Upper lobe of right lung (tissue), 1 donor: ENCODE results near the gene SKOR1. TPM values are rescaled to one million over a fixed set of nuclear protein-coding genes. Genes with fewer than 3 reads are reported as not detected.

ENCODE experiments used
- ATAC-seq: fragments of 200-7000 bp; cut with Tn5 transposase; one replicate; pipeline ENCODE4 v1.9.1; 2020; ENCODE audit warnings: mild to moderate bottlenecking, moderate library complexity
- DNase-seq: peaks from one replicate; pipeline ENCODE4 v3.0.0-alpha.2; 2020
- H3K27ac ChIP-seq: fragments of 200-600 bp; one replicate; pipeline ENCODE4 v1.8.0; 2022
- H3K27me3 ChIP-seq: fragments of 200-600 bp; one replicate; pipeline ENCODE4 v1.8.0; 2022; ENCODE audit warnings: mild to moderate bottlenecking
- H3K36me3 ChIP-seq: fragments of 200-600 bp; one replicate; pipeline ENCODE4 v1.8.0; 2022
- H3K4me1 ChIP-seq: fragments of 200-600 bp; one replicate; pipeline ENCODE4 v1.8.0; 2022
- H3K4me3 ChIP-seq: fragments of 200-600 bp; one replicate; pipeline ENCODE4 v1.8.0; 2022; ENCODE audit warnings: mild to moderate bottlenecking
- H3K9me3 ChIP-seq: fragments of 200-600 bp; one replicate; pipeline ENCODE4 v1.8.0; 2022
- intact Hi-C: fragments of 100-400 bp; cut with DNase I; formaldehyde crosslinking; loops from one replicate; pipeline ENCODE4 v1.11.0; 2022
- total RNA-seq: library from RNA; stranded (reverse); fragmentation: NEBNext Ultra II Directional; extraction: Animal tissue kit (Norgen Biotek cat#: 25700); gene quantifications from one replicate; pipeline ENCODE4 v1.2.1, GENCODE V29; 2021
- TF ChIP-seq, protein P1 (sequence below): fragments of 200-600 bp; IDR thresholded peaks from one replicate; pipeline ENCODE4 v1.8.0; 2022; ENCODE audit warnings: antibody characterized with exemption
- donor health status: DM: no; HTN: yes; CAD: no; lungs with severe emphysema.

SKOR1 gene
- total RNA-seq, 1 donor from 2014 or later, result 0.52 TPM

- H3K4me1 ChIP-seq, result peaks cover 7% of the 10 kb centered on the region
- no peaks in the 10 kb centered on the region for H3K36me3 ChIP-seq
- H3K9me3 ChIP-seq, result no peaks in the 10 kb centered on the region
- no peak overlapping the region for H3K27ac ChIP-seq
- no peak overlapping the region for H3K4me3 ChIP-seq
- intact Hi-C loops, result no loop called here
- ATAC-seq (peak; percentile 73), DNase-seq (no peak)
- H3K27me3 ChIP-seq, result no peaks in the 10 kb centered on the region
- TF ChIP-seq, protein P1, sequence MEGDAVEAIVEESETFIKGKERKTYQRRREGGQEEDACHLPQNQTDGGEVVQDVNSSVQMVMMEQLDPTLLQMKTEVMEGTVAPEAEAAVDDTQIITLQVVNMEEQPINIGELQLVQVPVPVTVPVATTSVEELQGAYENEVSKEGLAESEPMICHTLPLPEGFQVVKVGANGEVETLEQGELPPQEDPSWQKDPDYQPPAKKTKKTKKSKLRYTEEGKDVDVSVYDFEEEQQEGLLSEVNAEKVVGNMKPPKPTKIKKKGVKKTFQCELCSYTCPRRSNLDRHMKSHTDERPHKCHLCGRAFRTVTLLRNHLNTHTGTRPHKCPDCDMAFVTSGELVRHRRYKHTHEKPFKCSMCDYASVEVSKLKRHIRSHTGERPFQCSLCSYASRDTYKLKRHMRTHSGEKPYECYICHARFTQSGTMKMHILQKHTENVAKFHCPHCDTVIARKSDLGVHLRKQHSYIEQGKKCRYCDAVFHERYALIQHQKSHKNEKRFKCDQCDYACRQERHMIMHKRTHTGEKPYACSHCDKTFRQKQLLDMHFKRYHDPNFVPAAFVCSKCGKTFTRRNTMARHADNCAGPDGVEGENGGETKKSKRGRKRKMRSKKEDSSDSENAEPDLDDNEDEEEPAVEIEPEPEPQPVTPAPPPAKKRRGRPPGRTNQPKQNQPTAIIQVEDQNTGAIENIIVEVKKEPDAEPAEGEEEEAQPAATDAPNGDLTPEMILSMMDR, result no peak
Observed at GRCh38 chr15:67850994-67851571, 25.8 kb downstream of the SKOR1 start.

GRCh38 chr15:67852418-67852817 is 27.1 kb downstream of the SKOR1 start:
- intact Hi-C loops, result no loop called here
- H3K4me3 ChIP-seq, result no peak overlapping the region
- no peaks in the 10 kb centered on the region for H3K27me3 ChIP-seq
- no peaks in the 10 kb centered on the region for H3K9me3 ChIP-seq
- no peak overlapping the region for H3K27ac ChIP-seq
- TF ChIP-seq, protein P1, result no peak
- H3K36me3 ChIP-seq, result no peaks in the 10 kb centered on the region
- DNase-seq (no peak), ATAC-seq (no peak)
- H3K4me1 ChIP-seq, result peaks cover 7% of the 10 kb centered on the region

DNA sequence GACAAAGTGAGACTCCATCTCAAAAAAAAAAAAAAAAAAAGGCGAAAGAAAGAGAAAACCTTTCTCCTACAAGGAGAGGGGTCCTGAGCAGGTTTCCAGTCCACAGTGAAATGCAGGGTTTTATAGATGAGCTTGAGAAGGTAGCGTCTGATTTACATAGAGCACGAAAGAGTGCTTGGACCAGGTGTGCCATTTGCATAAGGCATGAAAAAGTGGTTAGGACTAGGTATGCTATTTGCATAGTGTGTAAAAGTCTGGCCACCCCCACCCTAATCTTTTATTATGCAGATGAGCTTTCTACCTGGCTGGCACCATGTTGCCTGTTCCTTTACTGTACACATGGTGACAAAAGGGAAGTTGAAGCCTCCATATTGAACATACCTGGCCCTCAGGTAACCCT is 28.1 kb downstream of the SKOR1 start:
- H3K9me3 ChIP-seq, result no peaks in the 10 kb centered on the region
- no peaks in the 10 kb centered on the region for H3K27me3 ChIP-seq
- intact Hi-C loops, result no loop called here
- peaks cover 7% of the 10 kb centered on the region for H3K4me1 ChIP-seq
- TF ChIP-seq, protein P1, result no peak
- DNase-seq (no peak), ATAC-seq (no peak)
- H3K36me3 ChIP-seq, result no peaks in the 10 kb centered on the region
- H3K27ac ChIP-seq, result no peak overlapping the region
- H3K4me3 ChIP-seq, result no peak overlapping the region

DNA sequence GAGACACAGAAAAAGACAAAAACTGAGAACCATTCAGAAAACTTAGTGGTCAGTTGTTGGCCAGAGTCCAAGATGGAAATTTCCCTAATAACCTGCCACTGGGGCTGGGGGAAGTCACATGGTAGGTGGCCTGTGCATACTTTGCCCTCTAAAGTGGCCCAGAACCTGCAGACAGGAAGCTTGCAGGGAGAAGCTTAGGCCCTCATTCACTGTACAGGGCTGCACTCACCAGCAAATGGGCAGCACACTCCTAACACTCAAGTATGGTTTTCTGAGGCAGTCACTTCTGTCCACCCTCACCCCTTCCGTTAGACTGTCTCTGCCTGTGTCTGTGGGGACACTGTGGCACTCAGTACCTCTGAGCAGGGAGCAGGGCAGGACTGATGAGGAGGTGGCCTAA is 29.0 kb downstream of the SKOR1 start:
- intact Hi-C loops, result no loop called here
- Histone ChIP-seq H3K36me3 (no peaks in the 10 kb centered on the region), H3K4me3 (no peak overlapping the region), H3K9me3 (no peaks in the 10 kb centered on the region), H3K4me1 (peaks cover 7% of the 10 kb centered on the region), H3K27me3 (no peaks in the 10 kb centered on the region), H3K27ac (no peak overlapping the region)
- TF ChIP-seq, protein P1, result no peak
- no peak for DNase-seq
- ATAC-seq, result no peak

DNA sequence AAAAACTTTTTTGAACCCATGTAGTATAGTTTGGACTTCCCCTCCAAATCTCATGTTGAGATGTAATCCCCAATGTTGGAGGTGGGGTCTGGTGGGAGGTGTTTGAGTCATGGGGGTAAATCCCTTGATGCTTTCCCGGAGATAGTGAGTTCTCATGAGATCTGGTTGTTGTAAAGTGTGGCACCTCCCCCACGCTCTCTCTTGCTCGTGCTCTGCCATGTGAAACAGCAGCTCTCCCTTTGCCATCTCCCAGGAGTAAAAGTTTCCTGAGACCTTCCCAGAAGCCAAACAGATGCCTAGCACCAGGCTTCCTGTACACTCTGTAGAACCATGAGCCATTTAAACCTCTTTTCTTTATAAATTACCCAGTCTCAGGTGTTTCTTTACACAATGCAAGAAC is 30.5 kb downstream of the SKOR1 start:
- H3K36me3 ChIP-seq, result no peaks in the 10 kb centered on the region
- H3K27me3 ChIP-seq, result no peaks in the 10 kb centered on the region
- H3K4me1 ChIP-seq, result peaks cover 6% of the 10 kb centered on the region
- TF ChIP-seq, protein P1, result no peak
- ATAC-seq (no peak), DNase-seq (no peak)
- intact Hi-C loops, result no loop called here
- no peak overlapping the region for H3K4me3 ChIP-seq
- H3K9me3 ChIP-seq, result no peaks in the 10 kb centered on the region
- no peak overlapping the region for H3K27ac ChIP-seq

DNA sequence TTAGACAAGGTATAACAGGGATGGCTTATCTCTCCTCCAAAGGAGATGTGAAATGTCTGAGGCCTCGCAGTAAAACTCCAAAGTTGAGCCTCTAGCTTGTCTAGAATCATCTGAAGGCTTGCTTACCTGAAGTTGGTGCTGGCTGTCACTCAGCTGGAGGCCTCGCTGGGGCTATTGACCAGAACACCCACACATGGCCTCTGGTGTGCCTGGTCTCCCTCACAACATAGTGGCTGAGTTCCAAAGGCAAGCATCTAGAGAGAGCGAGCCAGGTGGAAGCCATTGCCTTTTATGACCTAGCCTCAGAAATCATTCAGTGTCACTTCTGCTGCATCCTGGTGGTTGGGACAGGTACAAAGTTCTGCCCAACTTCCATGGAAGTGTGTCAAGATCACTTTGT is 31.9 kb downstream of the SKOR1 start:
- no peaks in the 10 kb centered on the region for H3K9me3 ChIP-seq

More for the DNA sequence above, 31.9 kb downstream of the SKOR1 start:
- TF ChIP-seq, protein P1, result no peak
- Histone ChIP-seq H3K36me3 (no peaks in the 10 kb centered on the region), H3K4me3 (no peak overlapping the region), H3K27me3 (no peaks in the 10 kb centered on the region), H3K4me1 (no peaks in the 10 kb centered on the region), H3K27ac (no peak overlapping the region)
- intact Hi-C loops, result no loop called here
- ATAC-seq (no peak), DNase-seq (no peak)
